ENCODE measurements around the gene ARMC9. TPM values are rescaled to one million over a fixed set of nuclear protein-coding genes. Genes with fewer than 3 reads are reported as not detected.

Gene ARMC9
- total and polyA plus RNA-seq, 2 donors (not counting 3 experiments of a cell fraction or from before 2014, with no cell fraction given): 16.4 to 24.2 TPM

DNA sequence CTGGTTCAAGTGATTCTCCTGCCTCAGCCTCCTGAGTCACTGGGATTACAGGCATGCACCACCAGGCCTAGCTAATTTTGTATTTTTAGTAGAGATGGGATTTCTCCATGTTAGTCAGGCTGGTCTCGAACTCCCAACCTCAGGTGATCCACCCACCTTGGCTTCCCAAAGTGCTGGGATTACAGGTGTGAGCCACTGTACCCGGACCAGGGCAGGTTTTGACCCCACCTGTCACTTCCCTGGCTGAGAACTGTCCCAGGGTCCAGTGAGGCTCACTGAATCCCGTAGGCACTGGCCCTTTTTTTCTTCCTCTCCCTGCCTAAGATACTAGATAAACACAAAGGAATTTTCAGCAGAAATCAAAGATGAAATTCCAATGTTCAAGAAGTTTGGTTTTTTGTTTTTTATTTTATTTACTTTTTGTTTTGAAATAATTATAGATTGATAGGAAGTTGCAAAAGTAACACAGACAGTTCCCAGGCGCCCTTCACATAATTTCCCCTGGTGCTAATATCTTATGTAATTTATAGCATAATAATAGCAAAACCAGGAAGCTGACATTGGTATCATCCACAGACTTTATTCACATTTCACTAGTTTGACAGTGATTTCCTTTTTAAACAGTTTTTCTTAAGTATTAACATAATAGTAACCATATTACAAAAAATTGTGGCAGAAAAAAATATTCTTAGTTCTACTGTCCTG lies 144.7 kb downstream of the ARMC9 start:
- no peak for FAIRE-seq
- Histone ChIP-seq H3K9me3 (replicated peaks; ENCODE audit: control insufficient read depth, insufficient read depth, low read length) (no peaks in the 10 kb centered on the region), H3K27ac (ENCODE audit: insufficient read depth, low read depth, low read length) (no peak overlapping the region), H2AFZ (ENCODE audit: low read depth, low read length) (no peak overlapping the region), H3K4me1 (ENCODE audit: control insufficient read depth, extremely low read depth, insufficient read depth, low read length) (no peaks in the 10 kb centered on the region), H3K9ac (replicated peaks; ENCODE audit: extremely low read depth, insufficient read depth, low read length) (no peak overlapping the region), H3K9me1 (replicated peaks; ENCODE audit: control insufficient read depth, extremely low read depth, insufficient read depth, low read length) (no peaks in the 10 kb centered on the region), H3K27me3 (ENCODE audit: control insufficient read depth in 2 of 2, insufficient read depth in 2 of 2, low read length in 2 of 2) (no peaks in the 10 kb centered on the region), H3K4me2 (ENCODE audit: insufficient read depth, low read length) (no peak overlapping the region), H3K4me3 (replicated peaks in 1 of 3; ENCODE audit: insufficient read depth in 1 of 3, low read depth in 1 of 3, low read length in 3 of 3) (no peak overlapping the region), H3K36me3 (ENCODE audit: control insufficient read depth in 2 of 2, extremely low read depth in 1 of 2, insufficient read depth in 2 of 2, low read length in 2 of 2) (no peaks in the 10 kb centered on the region), H3K79me2 (ENCODE audit: control insufficient read depth, insufficient read depth, low read length) (no peaks in the 10 kb centered on the region), H4K20me1 (replicated peaks; ENCODE audit: control insufficient read depth, extremely low read depth, insufficient read depth, low read length) (no peaks in the 10 kb centered on the region)
- intact Hi-C loops (cut with micrococcal nuclease) (no loop called here), dilution Hi-C loops (cut with MboI; ENCODE audit: extremely low pct_ligation_motif_present, low sequenced_read_pairs) (no loop called here)
- TF ChIP-seq JUN (IDR thresholded peaks at IDR 0.05; ENCODE audit: borderline replicate concordance, insufficient read depth, insufficient read length, low read depth): no peak
- TF ChIP-seq, protein P1, sequence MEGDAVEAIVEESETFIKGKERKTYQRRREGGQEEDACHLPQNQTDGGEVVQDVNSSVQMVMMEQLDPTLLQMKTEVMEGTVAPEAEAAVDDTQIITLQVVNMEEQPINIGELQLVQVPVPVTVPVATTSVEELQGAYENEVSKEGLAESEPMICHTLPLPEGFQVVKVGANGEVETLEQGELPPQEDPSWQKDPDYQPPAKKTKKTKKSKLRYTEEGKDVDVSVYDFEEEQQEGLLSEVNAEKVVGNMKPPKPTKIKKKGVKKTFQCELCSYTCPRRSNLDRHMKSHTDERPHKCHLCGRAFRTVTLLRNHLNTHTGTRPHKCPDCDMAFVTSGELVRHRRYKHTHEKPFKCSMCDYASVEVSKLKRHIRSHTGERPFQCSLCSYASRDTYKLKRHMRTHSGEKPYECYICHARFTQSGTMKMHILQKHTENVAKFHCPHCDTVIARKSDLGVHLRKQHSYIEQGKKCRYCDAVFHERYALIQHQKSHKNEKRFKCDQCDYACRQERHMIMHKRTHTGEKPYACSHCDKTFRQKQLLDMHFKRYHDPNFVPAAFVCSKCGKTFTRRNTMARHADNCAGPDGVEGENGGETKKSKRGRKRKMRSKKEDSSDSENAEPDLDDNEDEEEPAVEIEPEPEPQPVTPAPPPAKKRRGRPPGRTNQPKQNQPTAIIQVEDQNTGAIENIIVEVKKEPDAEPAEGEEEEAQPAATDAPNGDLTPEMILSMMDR (IDR thresholded peaks at IDR 0.05; ENCODE audit: extremely low read depth in 1 of 2, insufficient read depth in 1 of 2, low read depth in 1 of 2, low read length in 2 of 2): no peak
- TF ChIP-seq POLR2A (IDR thresholded peaks at IDR 0.05; ENCODE audit: low read depth, low read length): no peak
- no peak for TF ChIP-seq MYC (IDR thresholded peaks at IDR 0.05; ENCODE audit: low read depth, low read length)
- TF ChIP-seq POLR2AphosphoS5 (IDR thresholded peaks at IDR 0.05; ENCODE audit: insufficient read depth, low read depth, low read length): no peak
- TF ChIP-seq, protein P2, sequence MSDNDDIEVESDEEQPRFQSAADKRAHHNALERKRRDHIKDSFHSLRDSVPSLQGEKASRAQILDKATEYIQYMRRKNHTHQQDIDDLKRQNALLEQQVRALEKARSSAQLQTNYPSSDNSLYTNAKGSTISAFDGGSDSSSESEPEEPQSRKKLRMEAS (IDR thresholded peaks at IDR 0.05; ENCODE audit: insufficient read depth, insufficient read length): no peak
- no peak for TF ChIP-seq EZH2 (IDR thresholded peaks at IDR 0.05; ENCODE audit: borderline replicate concordance, low read depth, low read length, severe bottlenecking)
- TF ChIP-seq FOS (IDR thresholded peaks at IDR 0.05; ENCODE audit: borderline replicate concordance, insufficient read depth, low read length): no peak
- TF ChIP-seq GATA2 (IDR thresholded peaks at IDR 0.05; ENCODE audit: insufficient read depth, insufficient read length, low read depth, low read length): no peak
- ChIA-PET CTCF (no interaction called here), POLR2A (no interaction called here)
- no peak for DNase-seq (ENCODE audit: low read depth, low spot score)
- no TSS peak for BruUV-seq (replicated peaks)

Measured in endothelial cell of umbilical vein (primary cell).